ENCODE data around the gene L1TD1. TPM values are rescaled to one million over a fixed set of nuclear protein-coding genes. Genes with fewer than 3 reads are reported as not detected.
"Not testable (repeated sequence)": the region's sequence is repeated elsewhere in the genome, so short reads cannot be mapped to it uniquely, and the experiment has no call there.

The L1TD1 gene
- total RNA-seq, 1 experiment from 2014 or later, result 0.20 TPM

- TF ChIP-seq ZNF274 (IDR thresholded peaks at IDR 0.05; ENCODE audit: low read depth, low read length), result no peak
Measured at GRCh38 chr1:62240651-62241370, 46.2 kb downstream of the L1TD1 start (continued).

DNA sequence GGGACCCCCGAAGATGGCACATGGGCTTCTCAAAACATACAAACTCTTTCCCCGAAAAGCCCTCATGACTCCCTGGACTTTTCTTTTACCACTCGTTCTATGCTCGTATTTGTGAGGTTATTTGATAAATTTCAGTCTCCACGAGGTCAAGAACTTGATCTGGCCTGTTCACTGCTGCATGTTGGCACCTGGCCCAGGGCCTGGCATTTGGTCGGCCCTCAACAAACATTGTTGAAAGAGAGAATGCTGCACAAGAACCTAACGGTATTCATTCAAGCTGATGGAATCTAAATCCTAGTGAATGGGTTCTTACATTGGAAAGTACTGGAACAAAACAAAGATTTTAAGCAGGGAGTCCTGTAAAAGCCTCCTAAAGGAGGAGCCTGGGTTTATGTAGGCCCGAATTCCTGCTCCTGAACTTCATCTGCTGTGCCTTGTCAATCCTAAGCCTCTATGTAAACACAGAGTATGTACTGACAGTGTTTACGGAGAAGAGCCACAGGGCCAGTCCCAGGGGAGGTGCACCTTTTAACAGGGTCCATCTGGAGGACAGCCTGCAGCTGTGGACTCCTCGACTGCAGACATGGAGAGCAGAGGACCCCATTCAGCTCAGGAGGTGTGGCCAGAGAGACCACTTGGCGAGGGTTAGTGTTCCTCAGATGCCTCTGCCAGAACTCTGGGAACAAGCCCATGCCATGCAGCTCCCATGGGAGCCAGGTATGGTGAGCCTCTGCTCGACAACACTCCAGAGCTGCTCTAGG, 46.9 kb downstream of the L1TD1 start:
- no peak for TF ChIP-seq TCF7L2 (IDR thresholded peaks at IDR 0.05; ENCODE audit: borderline replicate concordance, extremely low read depth, insufficient read depth, insufficient read length)
- TF ChIP-seq, protein P1, sequence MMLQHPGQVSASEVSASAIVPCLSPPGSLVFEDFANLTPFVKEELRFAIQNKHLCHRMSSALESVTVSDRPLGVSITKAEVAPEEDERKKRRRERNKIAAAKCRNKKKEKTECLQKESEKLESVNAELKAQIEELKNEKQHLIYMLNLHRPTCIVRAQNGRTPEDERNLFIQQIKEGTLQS (IDR thresholded peaks at IDR 0.05), result no peak
- TF ChIP-seq EGR1 (IDR thresholded peaks at IDR 0.05; ENCODE audit: low read depth), result no peak
- TF ChIP-seq SP1 (IDR thresholded peaks at IDR 0.05; ENCODE audit: low read depth), result no peak
- TF ChIP-seq RAD21 (IDR thresholded peaks at IDR 0.05; ENCODE audit: low read depth), result no peak
- TF ChIP-seq JUND (IDR thresholded peaks at IDR 0.05), result no peak
- no peak for TF ChIP-seq YY1 (IDR thresholded peaks at IDR 0.05; ENCODE audit: extremely low read depth, insufficient replicate concordance, low read depth, low read length)
- no peak for TF ChIP-seq CBX3 (IDR thresholded peaks at IDR 0.05; ENCODE audit: low read depth)
- Histone ChIP-seq H3K9ac (ENCODE audit: low read length) (no peak overlapping the region), H4K20me1 (ENCODE audit: insufficient read depth) (no peaks in the 10 kb centered on the region), H3K27me3 (ENCODE audit: insufficient read depth, low read length) (no peaks in the 10 kb centered on the region), H3K4me3 (replicated peaks in 1 of 2; ENCODE audit: low read depth in 1 of 2, low read length in 2 of 2) (no peak overlapping the region), H3K9me2 (ENCODE audit: insufficient read depth) (no peaks in the 10 kb centered on the region), H2AFZ (ENCODE audit: low read depth, low read length, poor library complexity, severe bottlenecking) (no peak overlapping the region), H3K9me3 (ENCODE audit: control insufficient read depth in 1 of 2, insufficient read depth in 1 of 2, low read depth in 1 of 2, low read length in 2 of 2) (no peaks in the 10 kb centered on the region), H3K4me1 (ENCODE audit: control insufficient read depth in 1 of 2, insufficient read depth in 2 of 2, low read length in 2 of 2) (peaks cover 0 to 16% of the 10 kb centered on the region in 2 experiments; a peak in 1 of 4 replicates), H3K79me2 (ENCODE audit: insufficient read depth, low read length) (no peaks in the 10 kb centered on the region), H3K27ac (ENCODE audit: low read depth, low read length) (no peak overlapping the region), H3K4me2 (ENCODE audit: low read length) (no peak overlapping the region), H3K36me3 (ENCODE audit: control insufficient read depth in 1 of 2, insufficient read depth in 2 of 2, low read length in 2 of 2) (no peaks in the 10 kb centered on the region)
- BruUV-seq (replicated peaks), result no TSS peak
- ChIA-PET CTCF (no interaction called here), RAD21 (ENCODE audit: low non-redundant PET in 1 of 2, low total read pairs in 2 of 2, uncharacterized antibody in 2 of 2, unreplicated experiment in 2 of 2) (no interaction called here), POLR2A (no interaction called here)
- no peak for DNase-seq (ENCODE audit: low read depth, low spot score)
- intact Hi-C loops (cut with micrococcal nuclease), result no loop called here
- ATAC-seq, result no peak

DNA sequence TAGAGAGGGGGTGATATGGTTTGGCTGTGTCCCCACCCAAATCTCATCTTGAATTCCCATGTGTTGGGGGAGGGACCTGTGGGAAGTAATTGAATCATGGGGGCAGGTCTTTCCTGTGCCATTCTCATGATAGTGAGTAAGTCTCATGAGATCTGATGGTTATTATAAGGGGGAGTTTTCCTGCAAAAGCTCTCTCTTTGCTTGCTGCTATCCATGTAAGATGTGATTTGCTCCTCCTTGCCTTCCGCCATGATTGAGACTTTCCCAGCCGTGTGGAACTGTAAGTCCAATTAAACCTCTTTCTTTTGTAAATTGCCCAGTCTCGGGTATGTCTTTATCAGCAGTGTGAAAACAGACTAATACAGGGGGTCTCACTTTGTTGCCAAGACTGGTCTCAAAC, 49.7 kb downstream of the L1TD1 start:
- POLR2A ChIA-PET; H3K27ac ChIP-seq (ENCODE audit: low read depth, low read length); ATAC-seq; H3K4me1 ChIP-seq (ENCODE audit: control insufficient read depth in 1 of 2, insufficient read depth in 2 of 2, low read length in 2 of 2); H3K79me2 ChIP-seq (ENCODE audit: insufficient read depth, low read length); H3K9me2 ChIP-seq (ENCODE audit: insufficient read depth); DNase-seq (ENCODE audit: low read depth, low spot score); H3K4me2 ChIP-seq (ENCODE audit: low read length); intact Hi-C loops (cut with micrococcal nuclease); BruUV-seq (replicated peaks); H3K4me3 ChIP-seq (replicated peaks in 1 of 2; ENCODE audit: low read depth in 1 of 2, low read length in 2 of 2); H4K20me1 ChIP-seq (ENCODE audit: insufficient read depth); H3K9ac ChIP-seq (ENCODE audit: low read length); H2AFZ ChIP-seq (ENCODE audit: low read depth, low read length, poor library complexity, severe bottlenecking); H3K9me3 ChIP-seq (ENCODE audit: control insufficient read depth in 1 of 2, insufficient read depth in 1 of 2, low read depth in 1 of 2, low read length in 2 of 2); H3K27me3 ChIP-seq (ENCODE audit: insufficient read depth, low read length); RAD21 ChIA-PET (ENCODE audit: low non-redundant PET in 1 of 2, low total read pairs in 2 of 2, uncharacterized antibody in 2 of 2, unreplicated experiment in 2 of 2); H3K36me3 ChIP-seq (ENCODE audit: control insufficient read depth in 1 of 2, insufficient read depth in 2 of 2, low read length in 2 of 2): not testable (repeated sequence)
- CTCF ChIA-PET, result interaction anchor here (1.4 kb wide), 1 partner anchor 69 kb away, joined by 3 read pairs; no protein-coding TSS in a partner anchor
